Endothelial cell of umbilical vein (primary cell): Measurements from ENCODE around the gene HKDC1. TPM values are rescaled to one million over a fixed set of nuclear protein-coding genes. Genes with fewer than 3 reads are reported as not detected.

Source experiments
- BruUV-seq: library from RNA; stranded (reverse); fragments of 400-500 nt; replicated peaks from 2 replicates; lab custom pipeline; 2021; lab: Mats Ljungman, UMichigan
- CTCF ChIA-PET: fragments of 300-600, 350-600 bp; sonication (Branson Sonifier 250); formaldehyde crosslinking; loops from one replicate; lab custom pipeline; 2021; ENCODE audit warnings: antibody characterized with exemption, inconsistent platforms; lab: Charles Lee
- POLR2A ChIA-PET: fragments of 300-600, 350-600 bp; sonication (Branson Sonifier 250); formaldehyde crosslinking; loops from one replicate; lab custom pipeline; 2021; ENCODE audit warnings: antibody characterized with exemption, inconsistent platforms; lab: Charles Lee
- DNase-seq: peaks from one replicate; pipeline ENCODE4 v3.0.0-alpha.2; 2011; ENCODE audit warnings: low read depth, low spot score
- FAIRE-seq: peaks from 2 replicates; lab custom pipeline; 2011; peaks lifted over from hg19 to GRCh38; lab: Jason Lieb, UNC
- H2AFZ ChIP-seq: 2 replicates; pipeline ENCODE4 v1.6.0; 2012; ENCODE audit warnings: low read depth, low read length, control low read depth, inconsistent platforms
- H3K27ac ChIP-seq: 2 replicates; pipeline ENCODE4 v1.5.1; 2011; ENCODE audit warnings: low read depth, mild to moderate bottlenecking, control low read depth, low read length, moderate library complexity; ENCODE audit not compliant: insufficient read depth
- H3K27me3 ChIP-seq, 2 experiments: 2 replicates each; pipeline versions ENCODE4 v1.6.0 to v1.6.1; 2011; ENCODE audit warnings: low read length in 2 of 2, mixed read lengths in 1 of 2; ENCODE audit not compliant: control insufficient read depth in 2 of 2, insufficient read depth in 2 of 2
- H3K36me3 ChIP-seq, 2 experiments: 2 replicates in 1 of 2; 3 replicates in 1 of 2; pipeline ENCODE4 v1.5.1; 2011; ENCODE audit warnings: low read length in 2 of 2, mild to moderate bottlenecking in 1 of 2, moderate library complexity in 1 of 2; ENCODE audit not compliant: control insufficient read depth in 2 of 2, insufficient read depth in 2 of 2; ENCODE audit errors: extremely low read depth in 1 of 2
- H3K4me1 ChIP-seq: 3 replicates; pipeline ENCODE4 v1.5.1; 2011; ENCODE audit warnings: mild to moderate bottlenecking, low read length; ENCODE audit not compliant: control insufficient read depth, insufficient read depth; ENCODE audit errors: extremely low read depth
- H3K4me2 ChIP-seq: 2 replicates; pipeline ENCODE4 v1.6.1; 2011; ENCODE audit warnings: low read length, control low read depth, mixed read lengths; ENCODE audit not compliant: insufficient read depth
- H3K4me3 ChIP-seq, 3 experiments: fragments of 200-600 bp in 1 of 3; sonication (generic), shearing (Covaris generic) in 1 of 3; replicated peaks in 1 of 3; 2 replicates each; pipeline ENCODE4 v1.5.1; 2011 to 2016; ENCODE audit warnings: control low read depth in 3 of 3, low read length in 3 of 3, mild to moderate bottlenecking in 2 of 3, inconsistent platforms in 1 of 3, low read depth in 1 of 3, moderate library complexity in 1 of 3; ENCODE audit not compliant: insufficient read depth in 1 of 3
- H3K79me2 ChIP-seq: 2 replicates; pipeline ENCODE4 v1.6.0; 2012; ENCODE audit warnings: low read length, inconsistent platforms; ENCODE audit not compliant: control insufficient read depth, insufficient read depth
- H3K9ac ChIP-seq: replicated peaks from 2 replicates; pipeline ENCODE3; 2011; ENCODE audit warnings: low read length, control low read depth; ENCODE audit not compliant: insufficient read depth; ENCODE audit errors: extremely low read depth
- H3K9me1 ChIP-seq: replicated peaks from 3 replicates; pipeline ENCODE4 v1.6.0; 2011; ENCODE audit warnings: mild to moderate bottlenecking, low read length; ENCODE audit not compliant: control insufficient read depth, insufficient read depth; ENCODE audit errors: extremely low read depth
- H3K9me3 ChIP-seq: replicated peaks from 2 replicates; pipeline ENCODE4 v1.5.1; 2012; ENCODE audit warnings: low read length, inconsistent platforms; ENCODE audit not compliant: control insufficient read depth, insufficient read depth
- H4K20me1 ChIP-seq: replicated peaks from 2 replicates; pipeline ENCODE3; 2011; ENCODE audit warnings: mild to moderate bottlenecking, low read length; ENCODE audit not compliant: control insufficient read depth, insufficient read depth; ENCODE audit errors: extremely low read depth
- EZH2 ChIP-seq: IDR thresholded peaks from 2 replicates; pipeline ENCODE4 v1.6.1; 2012; ENCODE audit warnings: borderline replicate concordance, low read depth, mild to moderate bottlenecking, moderate library complexity, low read length, inconsistent platforms; ENCODE audit not compliant: severe bottlenecking
- FOS ChIP-seq: IDR thresholded peaks from 2 replicates; pipeline ENCODE4 v1.6.1; 2011; ENCODE audit warnings: mild to moderate bottlenecking, low read length, moderate library complexity, borderline replicate concordance; ENCODE audit not compliant: insufficient read depth
- GATA2 ChIP-seq: IDR thresholded peaks from 2 replicates; pipeline ENCODE4 v1.7.0; 2011; ENCODE audit warnings: low read depth, mild to moderate bottlenecking, moderate library complexity, mixed read lengths, low read length; ENCODE audit not compliant: insufficient read length, insufficient read depth
- JUN ChIP-seq: IDR thresholded peaks from 2 replicates; pipeline ENCODE4 v1.6.1; 2011; ENCODE audit warnings: borderline replicate concordance, low read depth; ENCODE audit not compliant: insufficient read length, insufficient read depth
- MYC ChIP-seq: IDR thresholded peaks from one replicate; pipeline ENCODE4 v1.6.1; 2011; ENCODE audit warnings: mild to moderate bottlenecking, low read depth, low read length
- POLR2A ChIP-seq: IDR thresholded peaks from 2 replicates; pipeline ENCODE4 v1.6.1; 2012; ENCODE audit warnings: low read depth, mild to moderate bottlenecking, control low read depth, low read length
- POLR2AphosphoS5 ChIP-seq: IDR thresholded peaks from 2 replicates; pipeline ENCODE4 v1.6.1; 2012; ENCODE audit warnings: low read depth, mild to moderate bottlenecking, control low read depth, low read length, moderate library complexity; ENCODE audit not compliant: insufficient read depth
- dilution Hi-C: fragments of 300-500 bp; cut with MboI; formaldehyde crosslinking; loops from one replicate; pipeline ENCODE4 v1.15.0; 2019; ENCODE audit warnings: low sequenced_read_pairs; ENCODE audit not compliant: extremely low pct_ligation_motif_present
- intact Hi-C: fragments of 100-400 bp; cut with micrococcal nuclease; formaldehyde crosslinking; loops from one replicate; pipeline ENCODE4 v1.10.0; 2022
- polyA plus RNA-seq, 4 experiments: library from polyadenylated mRNA; depleted of rRNA in 3 of 4; stranded (reverse) in 3 of 4; unstranded in 1 of 4; fragments of >200 nt; gene quantifications; 2 replicates each; pipeline versions ENCODE4 v1.2.1 to v1.2.3, GENCODE V29; 2011 to 2012; ENCODE audit warnings: missing spikeins in 1 of 4
- total RNA-seq: library from RNA; stranded (reverse); gene quantifications from 2 replicates; pipeline ENCODE4 v1.2.3, GENCODE V29; 2021
- TF ChIP-seq, protein P1 (sequence below), 2 donors: IDR thresholded peaks; 1 replicate in 1 of 2; 2 replicates in 1 of 2; pipeline ENCODE4 v1.5.1; 2011; ENCODE audit warnings: low read length in 2 of 2, mild to moderate bottlenecking in 2 of 2, moderate library complexity in 2 of 2, control low read depth in 1 of 2, inconsistent platforms in 1 of 2, low read depth in 1 of 2; ENCODE audit not compliant: insufficient read depth in 1 of 2; ENCODE audit errors: extremely low read depth in 1 of 2
- TF ChIP-seq, protein P2 (sequence below): IDR thresholded peaks from 2 replicates; pipeline ENCODE4 v1.6.1; 2011; ENCODE audit not compliant: insufficient read depth, insufficient read length

Gene HKDC1
- total and polyA plus RNA-seq, 2 donors (not counting 3 experiments of a cell fraction or from before 2014, with no cell fraction given) = not detected

DNA sequence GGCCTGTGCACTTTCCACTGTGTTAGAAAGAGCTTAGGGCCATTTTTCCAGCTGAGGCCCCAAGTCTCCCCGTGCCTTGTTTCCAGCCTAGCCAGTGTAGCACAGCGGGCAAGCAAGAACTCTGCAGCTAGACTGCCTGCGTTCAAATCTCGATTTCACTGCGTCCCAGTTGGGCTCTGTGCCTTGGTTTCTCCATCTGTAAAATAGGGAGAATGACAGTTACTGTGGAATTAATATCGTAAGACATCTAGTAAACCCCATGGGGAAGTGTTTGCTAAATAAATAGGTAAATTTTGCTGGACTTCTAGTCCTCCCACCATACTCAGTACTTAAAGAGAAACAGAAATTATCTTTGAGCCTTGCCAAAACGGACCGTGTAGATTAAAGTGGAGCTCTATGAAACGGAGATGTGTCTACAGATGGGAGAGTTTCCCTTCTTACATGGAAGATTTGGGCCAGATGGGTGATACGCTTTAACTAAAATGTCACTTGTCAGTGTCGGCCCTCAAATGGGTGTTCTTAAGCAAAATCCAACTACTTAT, 3.5 kb upstream of the HKDC1 start:
- Histone ChIP-seq H3K79me2 (no peaks in the 10 kb centered on the region), H3K4me1 (peaks cover 20% of the 10 kb centered on the region), H4K20me1 (no peaks in the 10 kb centered on the region), H3K27ac (peak overlapping the region; percentile 33), H3K9me1 (no peaks in the 10 kb centered on the region), H2AFZ (peak overlapping the region; percentile 14), H3K9ac (no peak overlapping the region), H3K9me3 (no peaks in the 10 kb centered on the region), H3K27me3 (peaks cover 0 to 2% of the 10 kb centered on the region in 2 experiments), H3K36me3 (no peaks in the 10 kb centered on the region), H3K4me3 (no peak overlapping the region), H3K4me2 (peak overlapping the region; percentile 8)
- no peak for FAIRE-seq
- ChIA-PET POLR2A (no interaction called here), CTCF (interaction anchor here (1.0 to 1.8 kb wide), 3 partner anchors 9 to 176 kb away, joined by 3 to 6 read pairs (median 4); no protein-coding TSS in a partner anchor)
- no peak for DNase-seq
- dilution Hi-C loops = no loop called here
- intact Hi-C loops = loop anchor here (2.0 kb wide), 2 partner anchors 36 to 126 kb away; partner anchors contain the start of gene SUPV3L1
- TF ChIP-seq GATA2 (no peak), MYC (no peak), POLR2A (no peak), EZH2 (no peak), FOS (no peak), JUN (no peak), POLR2AphosphoS5 (no peak)
- TF ChIP-seq, protein P1, sequence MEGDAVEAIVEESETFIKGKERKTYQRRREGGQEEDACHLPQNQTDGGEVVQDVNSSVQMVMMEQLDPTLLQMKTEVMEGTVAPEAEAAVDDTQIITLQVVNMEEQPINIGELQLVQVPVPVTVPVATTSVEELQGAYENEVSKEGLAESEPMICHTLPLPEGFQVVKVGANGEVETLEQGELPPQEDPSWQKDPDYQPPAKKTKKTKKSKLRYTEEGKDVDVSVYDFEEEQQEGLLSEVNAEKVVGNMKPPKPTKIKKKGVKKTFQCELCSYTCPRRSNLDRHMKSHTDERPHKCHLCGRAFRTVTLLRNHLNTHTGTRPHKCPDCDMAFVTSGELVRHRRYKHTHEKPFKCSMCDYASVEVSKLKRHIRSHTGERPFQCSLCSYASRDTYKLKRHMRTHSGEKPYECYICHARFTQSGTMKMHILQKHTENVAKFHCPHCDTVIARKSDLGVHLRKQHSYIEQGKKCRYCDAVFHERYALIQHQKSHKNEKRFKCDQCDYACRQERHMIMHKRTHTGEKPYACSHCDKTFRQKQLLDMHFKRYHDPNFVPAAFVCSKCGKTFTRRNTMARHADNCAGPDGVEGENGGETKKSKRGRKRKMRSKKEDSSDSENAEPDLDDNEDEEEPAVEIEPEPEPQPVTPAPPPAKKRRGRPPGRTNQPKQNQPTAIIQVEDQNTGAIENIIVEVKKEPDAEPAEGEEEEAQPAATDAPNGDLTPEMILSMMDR (IDR thresholded peaks at IDR 0.05; ENCODE audit: extremely low read depth in 1 of 2, insufficient read depth in 1 of 2, low read depth in 1 of 2, low read length in 2 of 2) = no peak
- TF ChIP-seq, protein P2, sequence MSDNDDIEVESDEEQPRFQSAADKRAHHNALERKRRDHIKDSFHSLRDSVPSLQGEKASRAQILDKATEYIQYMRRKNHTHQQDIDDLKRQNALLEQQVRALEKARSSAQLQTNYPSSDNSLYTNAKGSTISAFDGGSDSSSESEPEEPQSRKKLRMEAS = no peak
- BruUV-seq = TSS peak; percentile 96
